Measurements from ENCODE around the gene CKM. TPM values are rescaled to one million over a fixed set of nuclear protein-coding genes. Genes with fewer than 3 reads are reported as not detected.
"Not testable (repeated sequence)": the region's sequence is repeated elsewhere in the genome, so short reads cannot be mapped to it uniquely, and the experiment has no call there.

CKM gene
- total RNA-seq, 1 experiment from 2014 or later: not detected

DNA sequence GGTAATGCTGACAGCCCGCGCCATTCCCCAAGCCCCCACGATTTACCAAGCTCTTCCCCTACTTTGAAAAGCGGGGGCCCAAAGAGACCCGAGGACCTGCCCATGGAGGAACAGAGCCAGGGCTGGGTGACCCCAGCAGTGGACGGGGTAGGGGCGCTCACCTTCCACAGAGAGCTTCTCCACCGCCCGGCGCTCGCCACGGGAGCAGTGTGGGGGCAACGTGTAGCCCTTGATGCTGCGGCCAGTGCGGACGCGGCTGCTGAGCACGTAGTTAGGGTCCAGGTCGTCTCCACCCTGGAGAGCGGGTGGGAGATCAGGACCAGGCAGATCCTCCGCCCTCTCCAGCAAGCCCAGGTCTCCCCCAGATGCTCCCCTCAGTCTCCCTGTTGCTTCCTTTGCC, 7.4 kb downstream of the CKM start:
- Histone ChIP-seq H3K4me3 (ENCODE audit: insufficient read depth, low read depth, low read length) (no peak overlapping the region), H3K36me3 (replicated peaks; ENCODE audit: control insufficient read depth, insufficient read depth, low read length) (no peaks in the 10 kb centered on the region), H3K27me3 (ENCODE audit: control insufficient read depth, insufficient read depth, low read length) (peaks cover 13% of the 10 kb centered on the region)
- DNase-seq: no peak

DNA sequence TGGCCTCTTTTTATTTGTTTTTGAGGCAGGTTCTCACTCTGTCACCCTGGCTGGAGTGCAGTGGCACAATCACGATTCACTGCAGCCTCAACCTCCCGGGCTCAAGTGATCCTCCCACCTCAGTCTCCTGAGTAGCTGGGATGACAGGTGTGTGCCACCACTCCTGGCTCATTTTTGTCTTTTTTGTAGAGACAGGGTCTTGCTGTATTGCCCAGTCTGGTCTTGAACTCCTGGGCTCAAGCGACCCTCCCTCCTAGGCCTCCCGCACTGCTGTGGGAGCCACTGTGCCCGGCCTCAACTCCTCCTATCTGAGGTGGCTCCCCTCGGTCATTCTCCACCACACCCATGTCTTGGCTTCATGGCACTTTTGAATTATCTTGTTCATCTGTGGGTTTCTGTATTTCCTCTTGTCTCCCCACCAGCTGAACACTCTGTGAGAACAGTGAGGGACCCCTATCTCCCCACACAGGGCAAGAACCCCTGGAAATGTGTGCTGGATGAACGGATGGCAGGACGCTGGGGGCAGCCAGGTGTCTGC, 7.9 kb downstream of the CKM start:
- H3K4me3 ChIP-seq (ENCODE audit: insufficient read depth, low read depth, low read length): no peak overlapping the region
- H3K36me3 ChIP-seq (replicated peaks; ENCODE audit: control insufficient read depth, insufficient read depth, low read length): no peaks in the 10 kb centered on the region
- peaks cover 13% of the 10 kb centered on the region for H3K27me3 ChIP-seq (ENCODE audit: control insufficient read depth, insufficient read depth, low read length)
- no peak for DNase-seq

DNA sequence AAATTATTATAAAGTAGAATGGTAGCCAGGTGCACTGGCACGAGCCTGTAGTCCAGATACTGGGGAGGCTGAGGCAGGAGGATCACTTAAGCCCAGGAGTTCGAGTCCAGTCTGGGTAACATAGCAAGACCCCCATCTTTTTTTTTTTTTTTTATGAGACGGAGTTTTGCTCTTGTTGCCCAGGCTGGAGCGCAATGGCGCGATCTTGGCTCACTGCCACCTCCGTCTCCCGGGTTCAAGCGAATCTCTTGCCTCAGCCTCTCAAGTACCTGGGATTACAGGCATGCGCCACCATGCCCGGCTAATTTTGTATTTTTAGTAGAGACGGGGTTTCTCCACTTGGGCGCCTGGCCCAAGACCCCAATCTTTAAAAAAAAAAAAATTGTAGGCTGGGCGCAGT, 10.4 kb downstream of the CKM start:
- not testable (repeated sequence) for H3K4me3 ChIP-seq (ENCODE audit: insufficient read depth, low read depth, low read length); H3K36me3 ChIP-seq (replicated peaks; ENCODE audit: control insufficient read depth, insufficient read depth, low read length); DNase-seq
- peaks cover 13% of the 10 kb centered on the region for H3K27me3 ChIP-seq (ENCODE audit: control insufficient read depth, insufficient read depth, low read length)

DNA sequence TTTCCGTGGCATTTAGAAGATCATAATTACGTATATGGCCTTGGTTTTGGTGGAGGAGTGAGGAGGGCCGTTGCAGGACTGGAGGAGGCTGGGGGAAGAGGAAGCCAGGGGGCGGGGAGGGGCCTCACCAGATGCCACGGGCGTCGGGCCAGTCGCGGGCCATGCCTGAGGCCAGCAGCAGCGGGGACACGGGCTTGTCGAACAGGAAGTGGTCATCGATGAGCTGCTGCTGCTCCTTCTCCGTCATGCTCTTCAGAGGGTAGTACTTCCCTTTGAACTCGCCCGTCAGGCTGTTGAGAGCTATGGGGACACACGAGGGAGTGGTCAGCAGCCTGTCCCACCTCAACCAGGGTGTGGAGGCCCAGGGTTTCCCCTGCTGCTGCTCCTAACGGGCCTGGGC, 11.1 kb downstream of the CKM start:
- Histone ChIP-seq H3K27me3 (ENCODE audit: control insufficient read depth, insufficient read depth, low read length) (peaks cover 13% of the 10 kb centered on the region), H3K36me3 (replicated peaks; ENCODE audit: control insufficient read depth, insufficient read depth, low read length) (no peaks in the 10 kb centered on the region), H3K4me3 (ENCODE audit: insufficient read depth, low read depth, low read length) (no peak overlapping the region)
- no peak for DNase-seq

DNA sequence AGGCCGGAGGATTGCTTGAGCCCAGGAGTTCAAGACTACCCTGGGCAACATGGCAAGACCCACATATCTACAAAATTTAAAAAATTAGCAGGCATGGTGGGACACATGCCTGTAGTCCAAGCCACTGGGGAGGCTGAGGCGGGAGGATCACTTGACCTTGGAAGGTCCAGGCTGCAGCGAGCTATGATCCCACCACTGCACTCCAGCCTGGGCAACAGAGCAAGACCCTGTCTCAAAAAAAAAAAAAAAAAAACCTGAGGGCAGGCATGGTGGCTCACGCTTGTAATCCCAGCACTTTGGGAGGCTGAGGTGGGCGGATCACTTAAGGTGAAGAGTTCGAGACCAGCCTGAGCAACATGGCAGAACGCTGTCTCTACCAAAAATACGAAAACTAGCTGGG, 13.4 kb downstream of the CKM start:
- not testable (repeated sequence) for H3K4me3 ChIP-seq (ENCODE audit: insufficient read depth, low read depth, low read length); H3K36me3 ChIP-seq (replicated peaks; ENCODE audit: control insufficient read depth, insufficient read depth, low read length); DNase-seq; H3K27me3 ChIP-seq (ENCODE audit: control insufficient read depth, insufficient read depth, low read length)

DNA sequence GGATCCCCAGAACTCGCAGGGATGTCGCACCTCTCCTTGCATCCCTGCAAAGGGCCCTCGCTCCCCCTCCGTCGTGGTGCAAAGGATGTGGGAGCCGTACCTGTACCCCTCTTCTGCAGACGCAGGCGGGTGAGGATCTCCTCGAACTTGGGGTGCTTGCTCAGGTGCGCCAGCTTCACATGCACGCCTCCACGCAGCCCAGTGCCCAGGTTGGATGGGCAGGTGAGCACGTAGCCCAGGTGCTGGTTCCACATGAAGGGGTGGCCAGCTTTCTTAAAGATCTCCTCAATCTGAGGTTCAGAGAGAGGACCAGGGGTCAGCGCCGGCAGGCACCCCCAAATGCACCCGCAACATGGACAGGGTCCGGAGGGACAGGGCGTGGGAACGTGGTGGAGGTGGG, 15.3 kb downstream of the CKM start:
- no peaks in the 10 kb centered on the region for H3K36me3 ChIP-seq (replicated peaks; ENCODE audit: control insufficient read depth, insufficient read depth, low read length)
- H3K4me3 ChIP-seq (ENCODE audit: insufficient read depth, low read depth, low read length): no peak overlapping the region
- H3K27me3 ChIP-seq (ENCODE audit: control insufficient read depth, insufficient read depth, low read length): peaks cover 5% of the 10 kb centered on the region
- DNase-seq: no peak

DNA sequence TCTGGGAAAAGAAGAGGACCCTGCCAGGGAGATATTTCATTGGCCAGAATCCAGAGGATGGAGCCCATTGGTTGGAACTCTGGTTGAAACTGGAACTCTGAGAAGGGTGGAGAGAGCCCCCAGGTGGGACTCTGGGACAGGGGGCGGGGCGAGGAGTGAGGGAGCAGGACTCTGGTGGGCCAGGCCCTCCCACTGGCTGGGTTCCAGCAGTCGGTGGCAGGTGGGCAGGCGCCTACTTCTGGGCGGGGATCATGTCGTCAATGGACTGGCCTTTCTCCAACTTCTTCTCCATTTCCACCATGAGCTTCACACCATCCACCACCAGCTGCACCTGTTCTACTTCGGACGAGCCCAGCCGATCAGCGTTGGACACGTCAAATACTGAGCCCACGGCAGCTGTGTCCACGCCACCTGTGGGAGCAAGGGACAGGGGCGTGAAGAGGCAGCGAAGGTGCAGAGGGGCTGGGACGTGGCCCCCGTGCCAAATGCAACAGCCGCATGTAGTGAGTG, 16.1 kb downstream of the CKM start:
- DNase-seq: peak; percentile 87
- Histone ChIP-seq H3K36me3 (replicated peaks; ENCODE audit: control insufficient read depth, insufficient read depth, low read length) (no peaks in the 10 kb centered on the region), H3K4me3 (ENCODE audit: insufficient read depth, low read depth, low read length) (no peak overlapping the region), H3K27me3 (ENCODE audit: control insufficient read depth, insufficient read depth, low read length) (peaks cover 5% of the 10 kb centered on the region)

DNA sequence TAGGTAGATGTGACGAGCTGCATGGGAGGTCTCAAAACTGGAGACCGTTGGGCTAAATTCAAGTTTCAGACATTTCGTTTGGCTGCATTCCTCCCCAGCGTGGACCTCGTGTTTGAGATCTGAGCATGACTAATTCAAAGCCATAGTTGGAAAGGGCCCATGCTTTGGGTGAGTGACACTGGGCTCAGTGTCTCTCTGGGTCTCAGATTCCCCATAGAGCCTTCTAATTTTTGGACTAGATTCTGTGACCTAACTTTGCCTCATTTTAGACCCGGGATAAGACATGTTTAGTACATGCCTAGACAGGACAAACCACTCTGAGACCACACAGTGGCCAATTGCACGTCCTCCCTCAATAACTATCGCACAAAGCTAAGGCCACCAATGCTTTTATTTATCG, 16.6 kb downstream of the CKM start:
- DNase-seq: no peak
- Histone ChIP-seq H3K36me3 (replicated peaks; ENCODE audit: control insufficient read depth, insufficient read depth, low read length) (no peaks in the 10 kb centered on the region), H3K4me3 (ENCODE audit: insufficient read depth, low read depth, low read length) (no peak overlapping the region), H3K27me3 (ENCODE audit: control insufficient read depth, insufficient read depth, low read length) (peaks cover 5% of the 10 kb centered on the region)

DNA sequence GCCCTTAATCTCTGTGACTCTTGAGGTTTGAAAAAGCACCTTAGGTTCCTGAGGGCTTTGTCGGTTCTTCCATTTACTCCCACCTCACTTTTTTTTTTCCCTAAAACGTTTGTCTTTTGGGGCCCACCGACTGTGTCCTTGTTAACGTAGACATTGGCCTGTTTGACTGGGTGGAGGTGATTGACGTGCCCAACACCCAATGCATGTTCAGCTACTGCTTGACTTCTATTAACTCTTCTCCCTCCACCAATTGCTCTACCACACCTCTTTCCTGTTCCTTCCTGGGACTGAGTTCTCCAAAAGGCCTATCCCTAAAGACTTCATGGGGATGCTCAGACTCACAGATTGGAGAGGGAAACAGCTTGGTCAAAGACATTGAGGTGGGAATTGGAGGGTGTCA, 17.3 kb downstream of the CKM start:
- Histone ChIP-seq H3K36me3 (replicated peaks; ENCODE audit: control insufficient read depth, insufficient read depth, low read length) (no peaks in the 10 kb centered on the region), H3K27me3 (ENCODE audit: control insufficient read depth, insufficient read depth, low read length) (peaks cover 5% of the 10 kb centered on the region), H3K4me3 (ENCODE audit: insufficient read depth, low read depth, low read length) (no peak overlapping the region)
- peak; percentile 79 for DNase-seq

DNA sequence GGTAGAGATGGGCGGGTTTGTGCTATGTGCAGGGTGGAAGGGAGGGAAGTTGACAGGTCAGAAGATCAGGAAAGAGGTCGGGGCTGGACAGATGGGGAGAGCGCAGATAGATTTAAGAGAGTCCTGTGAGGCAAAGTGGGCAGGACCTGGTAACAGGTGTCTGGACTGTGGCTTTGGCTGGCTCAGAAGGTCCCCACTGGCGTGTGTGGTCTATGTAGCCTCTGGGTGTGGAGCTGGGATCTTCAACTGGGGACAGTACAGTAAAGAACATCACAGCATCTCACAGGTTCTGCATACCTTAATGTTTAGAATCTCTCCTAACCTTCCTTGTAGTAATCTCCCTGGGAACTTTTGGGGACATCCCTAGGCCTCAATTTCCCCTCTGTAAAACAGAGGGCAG, 17.7 kb downstream of the CKM start:
- H3K27me3 ChIP-seq (ENCODE audit: control insufficient read depth, insufficient read depth, low read length): peaks cover 5% of the 10 kb centered on the region
- no peaks in the 10 kb centered on the region for H3K36me3 ChIP-seq (replicated peaks; ENCODE audit: control insufficient read depth, insufficient read depth, low read length)
- DNase-seq: no peak

DNA sequence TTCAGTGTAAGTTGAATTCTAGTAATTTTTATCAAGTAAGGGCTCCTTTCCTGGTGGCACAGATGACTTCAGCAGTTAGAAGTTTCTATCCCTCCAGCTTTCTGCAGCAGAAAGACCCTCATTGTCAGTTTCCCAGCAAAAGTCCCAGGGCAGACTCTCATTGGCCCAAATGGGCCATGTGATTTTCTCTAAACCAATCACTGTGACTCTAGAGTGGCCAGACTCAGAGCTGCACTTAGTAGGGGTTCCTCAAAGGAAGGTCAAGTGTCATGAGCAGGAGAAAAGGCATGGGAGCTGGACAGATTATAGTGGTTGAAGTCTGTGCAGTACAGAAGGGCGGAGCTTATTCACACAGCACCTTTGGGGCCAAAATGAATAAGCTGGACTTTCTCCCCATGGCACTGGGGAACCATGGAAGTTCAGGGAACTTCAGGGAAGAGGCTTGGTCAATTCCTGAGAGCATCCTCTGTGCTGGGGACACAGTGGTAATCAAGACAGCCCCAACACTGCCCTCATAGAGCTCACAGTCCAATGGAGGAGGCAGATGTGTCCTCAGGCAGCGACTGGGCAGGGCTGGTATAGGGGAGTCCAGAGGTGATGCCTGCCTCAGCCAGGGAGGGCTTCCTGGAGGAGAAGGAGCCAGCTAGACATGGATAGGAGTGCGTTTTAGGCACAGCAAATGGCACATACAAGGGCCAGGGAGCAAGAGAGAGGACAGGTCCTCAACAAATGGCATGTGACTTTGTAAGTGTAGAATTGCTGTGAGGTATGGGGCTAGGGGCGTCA, 18.3 kb downstream of the CKM start:
- no peak for DNase-seq
- peaks cover 5% of the 10 kb centered on the region for H3K27me3 ChIP-seq (ENCODE audit: control insufficient read depth, insufficient read depth, low read length)

More for the DNA sequence above, 17.7 kb downstream of the CKM start:
- H3K4me3 ChIP-seq (ENCODE audit: insufficient read depth, low read depth, low read length): no peak overlapping the region

DNA sequence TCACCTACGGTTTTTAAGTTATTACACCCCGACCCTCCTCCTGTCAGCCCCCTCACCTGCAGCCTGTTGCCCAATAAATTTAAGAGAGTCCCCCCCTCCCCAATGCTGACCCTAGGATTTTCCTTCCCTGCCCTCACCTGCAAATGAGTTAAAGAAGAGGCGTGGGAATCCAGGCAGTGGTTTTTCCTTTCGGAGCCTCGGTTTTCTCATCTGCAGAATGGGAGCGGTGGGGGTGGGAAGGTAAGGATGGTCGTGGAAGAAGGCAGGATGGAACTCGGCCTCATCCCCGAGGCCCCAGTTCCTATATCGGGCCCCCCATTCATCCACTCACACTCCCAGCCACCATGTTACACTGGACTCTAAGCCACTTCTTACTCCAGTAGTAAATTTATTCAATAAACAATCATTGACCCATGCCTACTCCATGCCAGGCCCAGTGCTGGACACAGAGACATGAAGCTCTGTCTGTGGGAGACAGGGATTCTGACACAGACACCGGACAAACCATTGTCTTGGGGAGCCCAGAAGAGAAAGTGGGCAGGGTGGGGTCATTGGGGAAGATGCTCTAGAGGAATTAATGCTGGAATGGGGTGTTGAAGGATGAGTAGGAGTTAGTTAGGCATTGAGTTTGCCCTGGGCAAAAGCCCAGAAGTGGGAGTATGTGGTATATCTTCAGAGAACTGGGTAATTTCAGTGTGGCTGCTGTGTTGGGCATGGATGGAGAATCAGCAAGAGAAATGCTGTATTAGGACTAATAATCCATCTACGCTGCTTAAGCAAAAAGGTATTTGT, 19.2 kb downstream of the CKM start:
- peaks cover 5% of the 10 kb centered on the region for H3K27me3 ChIP-seq (ENCODE audit: control insufficient read depth, insufficient read depth, low read length)
- 0 out of 2 replicates have a peak, but pooled peaks cover 2% of the 10 kb centered on the region for H3K36me3 ChIP-seq (replicated peaks; ENCODE audit: control insufficient read depth, insufficient read depth, low read length)
- no peak for DNase-seq
- no peak overlapping the region for H3K4me3 ChIP-seq (ENCODE audit: insufficient read depth, low read depth, low read length)

More for the DNA sequence above, 18.3 kb downstream of the CKM start:
- Histone ChIP-seq H3K36me3 (replicated peaks; ENCODE audit: control insufficient read depth, insufficient read depth, low read length) (0 out of 2 replicates have a peak, but pooled peaks cover under 1% of the 10 kb centered on the region), H3K4me3 (ENCODE audit: insufficient read depth, low read depth, low read length) (no peak overlapping the region)

DNA sequence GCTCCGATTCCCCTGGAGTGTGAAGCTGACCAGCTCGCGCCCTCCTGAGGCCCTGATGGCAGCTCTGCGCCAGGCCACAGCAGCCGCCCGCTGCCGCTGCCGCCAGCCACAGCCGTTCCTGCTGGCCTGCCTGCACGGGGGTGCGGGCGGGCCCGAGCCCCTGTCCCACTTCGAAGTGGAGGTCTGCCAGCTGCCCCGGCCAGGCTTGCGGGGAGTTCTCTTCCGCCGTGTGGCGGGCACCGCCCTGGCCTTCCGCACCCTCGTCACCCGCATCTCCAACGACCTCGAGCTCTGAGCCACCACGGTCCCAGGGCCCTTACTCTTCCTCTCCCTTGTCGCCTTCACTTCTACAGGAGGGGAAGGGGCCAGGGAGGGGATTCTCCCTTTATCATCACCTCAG, 20.3 kb downstream of the CKM start:
- 0 out of 2 replicates have a peak, but pooled peaks cover 2% of the 10 kb centered on the region for H3K36me3 ChIP-seq (replicated peaks; ENCODE audit: control insufficient read depth, insufficient read depth, low read length)
- DNase-seq: no peak
- peaks cover 5% of the 10 kb centered on the region for H3K27me3 ChIP-seq (ENCODE audit: control insufficient read depth, insufficient read depth, low read length)
- no peak overlapping the region for H3K4me3 ChIP-seq (ENCODE audit: insufficient read depth, low read depth, low read length)

DNA sequence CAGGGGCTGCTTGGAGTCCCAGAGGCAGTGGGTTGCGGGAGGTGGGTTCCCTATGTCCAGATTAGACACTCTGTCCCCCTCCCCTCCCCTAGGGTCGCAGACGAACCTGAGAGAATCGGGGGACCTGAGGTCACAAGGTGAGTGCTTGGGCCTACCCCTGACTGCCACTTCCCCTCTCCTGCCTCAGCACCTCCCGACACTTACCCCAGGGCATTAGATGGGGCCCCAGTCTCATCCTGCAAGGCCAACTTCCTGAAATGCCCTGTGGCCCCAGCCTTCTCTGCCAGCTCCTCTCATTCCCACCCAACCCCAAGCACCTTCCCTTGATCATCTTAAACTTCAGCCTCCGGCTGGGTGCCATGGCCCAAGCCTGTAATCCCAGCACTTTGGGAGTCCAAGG, 23.0 kb downstream of the CKM start:
- Histone ChIP-seq H3K27me3 (ENCODE audit: control insufficient read depth, insufficient read depth, low read length) (peaks cover 2% of the 10 kb centered on the region; the same call in 1 of the 2 replicates), H3K36me3 (replicated peaks; ENCODE audit: control insufficient read depth, insufficient read depth, low read length) (0 out of 2 replicates have a peak, but pooled peaks cover 2% of the 10 kb centered on the region), H3K4me3 (ENCODE audit: insufficient read depth, low read depth, low read length) (no peak overlapping the region)
- no peak for DNase-seq

Data from H7 (cell line).